Measurements from ENCODE around the gene TACC3.

The TACC3 gene

GRCh38 chr4:1768367-1769034 lies 47.2 kb downstream of the TACC3 start:
- TF ChIP-seq CTCF (IDR thresholded peaks at IDR 0.05), result no peak

- no peak for TF ChIP-seq CTCF (IDR thresholded peaks at IDR 0.05)
Measured at GRCh38 chr4:1769692-1770091, 48.4 kb downstream of the TACC3 start.

- TF ChIP-seq CTCF (IDR thresholded peaks at IDR 0.05), result no peak
Measured at GRCh38 chr4:1770245-1770644, 48.9 kb downstream of the TACC3 start.

- TF ChIP-seq CTCF (IDR thresholded peaks at IDR 0.05), result no peak
Measured at GRCh38 chr4:1770791-1771231, 49.5 kb downstream of the TACC3 start.

GRCh38 chr4:1771555-1772305 lies 50.4 kb downstream of the TACC3 start:
- TF ChIP-seq CTCF (IDR thresholded peaks at IDR 0.05), result no peak

GRCh38 chr4:1772853-1773538 lies 51.7 kb downstream of the TACC3 start:
- no peak for TF ChIP-seq CTCF (IDR thresholded peaks at IDR 0.05)

GRCh38 chr4:1773754-1774153 lies 52.4 kb downstream of the TACC3 start:
- TF ChIP-seq CTCF (IDR thresholded peaks at IDR 0.05), result no peak
